HEK293 (cell line): ENCODE measurements around the gene ABHD8.

Experiments used
- BCL11A ChIP-seq: fragments of 450-650 bp; formaldehyde crosslinking; IDR thresholded peaks from 2 replicates; pipeline ENCODE4 v1.5.1; 2016; ENCODE audit warnings: low read depth, missing biosample characterization, missing genetic modification characterization
- GLIS1 ChIP-seq: fragments of 450-650 bp; formaldehyde crosslinking; IDR thresholded peaks from 2 replicates; pipeline ENCODE4 v1.5.1; 2016; ENCODE audit warnings: missing biosample characterization, missing genetic modification characterization
- HOXA7 ChIP-seq: sonication (generic); formaldehyde crosslinking; IDR thresholded peaks from 2 replicates; pipeline ENCODE4 v1.8.1; 2022; ENCODE audit warnings: missing genetic modification reagents, borderline replicate concordance
- HOXD13 ChIP-seq: sonication (generic); formaldehyde crosslinking; IDR thresholded peaks from 2 replicates; pipeline ENCODE4 v1.8.0; 2022; ENCODE audit warnings: missing genetic modification reagents, borderline replicate concordance
- KLF16 ChIP-seq: fragments of 450-650 bp; formaldehyde crosslinking; IDR thresholded peaks from 2 replicates; pipeline ENCODE4 v1.5.1; 2017; ENCODE audit warnings: missing biosample characterization, missing genetic modification characterization
- KLF7 ChIP-seq: fragments of 450-650 bp; formaldehyde crosslinking; IDR thresholded peaks from 2 replicates; pipeline ENCODE4 v1.5.1; 2016; ENCODE audit warnings: missing biosample characterization, missing genetic modification characterization, borderline replicate concordance
- OSR2 ChIP-seq: fragments of 450-650 bp; formaldehyde crosslinking; IDR thresholded peaks from 2 replicates; pipeline ENCODE4 v1.5.1; 2016; ENCODE audit warnings: missing biosample characterization, missing genetic modification characterization
- PRDM1 ChIP-seq: fragments of 450-650 bp; formaldehyde crosslinking; IDR thresholded peaks from 2 replicates; pipeline ENCODE4; 2016; ENCODE audit warnings: missing biosample characterization, missing genetic modification characterization
- REPIN1 ChIP-seq: fragments of 450-650 bp; formaldehyde crosslinking; IDR thresholded peaks from 2 replicates; pipeline ENCODE4 v1.5.1; 2017; ENCODE audit warnings: missing biosample characterization, missing genetic modification characterization, low read depth
- SETDB1 ChIP-seq: IDR thresholded peaks from one replicate; pipeline ENCODE4 v1.6.1; 2017; ENCODE audit warnings: mild to moderate bottlenecking, low read length, moderate library complexity, mixed read lengths; ENCODE audit not compliant: insufficient read length
- TRIM28 ChIP-seq: IDR thresholded peaks from 2 replicates; pipeline ENCODE4 v1.6.1; 2011; ENCODE audit warnings: low read length, control low read depth, borderline replicate concordance
- WT1 ChIP-seq: fragments of 450-650 bp; formaldehyde crosslinking; IDR thresholded peaks from 2 replicates; pipeline ENCODE4 v1.5.1; 2016; ENCODE audit warnings: missing biosample characterization, missing genetic modification characterization
- ZBTB17 ChIP-seq: fragments of 450-650 bp; formaldehyde crosslinking; IDR thresholded peaks from 2 replicates; pipeline ENCODE4 v1.5.1; 2016; ENCODE audit warnings: missing biosample characterization, missing genetic modification characterization
- ZBTB21 ChIP-seq: fragments of 450-650 bp; formaldehyde crosslinking; IDR thresholded peaks from 2 replicates; pipeline ENCODE4 v1.5.1; 2017; ENCODE audit warnings: missing biosample characterization, missing genetic modification characterization
- ZBTB8A ChIP-seq: fragments of 450-650 bp; formaldehyde crosslinking; IDR thresholded peaks from 2 replicates; pipeline ENCODE4 v1.5.1; 2016; ENCODE audit warnings: missing biosample characterization, missing genetic modification characterization
- ZNF121 ChIP-seq: fragments of 450-650 bp; formaldehyde crosslinking; IDR thresholded peaks from 2 replicates; pipeline ENCODE4 v1.5.1; 2016; ENCODE audit warnings: missing biosample characterization, missing genetic modification characterization
- ZNF175 ChIP-seq: fragments of 450-650 bp; formaldehyde crosslinking; IDR thresholded peaks from 2 replicates; pipeline ENCODE4 v1.5.1; 2016; ENCODE audit warnings: missing biosample characterization, missing genetic modification characterization
- ZNF184 ChIP-seq: fragments of 450-650 bp; IDR thresholded peaks from 2 replicates; pipeline ENCODE4 v1.5.1; 2018; ENCODE audit warnings: missing biosample characterization, mild to moderate bottlenecking, missing genetic modification characterization
- ZNF19 ChIP-seq: fragments of 450-650 bp; formaldehyde crosslinking; IDR thresholded peaks from 2 replicates; pipeline ENCODE4; 2016; ENCODE audit warnings: missing biosample characterization, missing genetic modification characterization, low read depth
- ZNF266 ChIP-seq: fragments of 450-650 bp; formaldehyde crosslinking; IDR thresholded peaks from 2 replicates; pipeline ENCODE4 v1.5.1; 2016; ENCODE audit warnings: missing biosample characterization, missing genetic modification characterization, low read depth
- ZNF311 ChIP-seq: fragments of 450-650 bp; formaldehyde crosslinking; IDR thresholded peaks from 2 replicates; pipeline ENCODE4 v1.5.1; 2017; ENCODE audit warnings: missing biosample characterization, missing genetic modification characterization, borderline replicate concordance
- ZNF423 ChIP-seq: fragments of 450-650 bp; formaldehyde crosslinking; IDR thresholded peaks from 2 replicates; pipeline ENCODE4 v1.5.1; 2016; ENCODE audit warnings: missing biosample characterization, missing genetic modification characterization
- ZNF501 ChIP-seq: fragments of 450-650 bp; formaldehyde crosslinking; IDR thresholded peaks from 2 replicates; pipeline ENCODE4 v1.5.1; 2016; ENCODE audit warnings: missing biosample characterization, missing genetic modification characterization
- ZNF530 ChIP-seq: fragments of 450-650 bp; formaldehyde crosslinking; IDR thresholded peaks from 2 replicates; pipeline ENCODE4 v1.5.1; 2016; ENCODE audit warnings: low read depth, missing biosample characterization, missing genetic modification characterization
- ZNF555 ChIP-seq: fragments of 450-650 bp; formaldehyde crosslinking; conservative IDR thresholded peaks from 2 replicates; pipeline ENCODE4 v1.5.1; 2017; ENCODE audit warnings: missing biosample characterization, mild to moderate bottlenecking, missing genetic modification characterization, inconsistent platforms
- ZNF558 ChIP-seq: fragments of 450-650 bp; formaldehyde crosslinking; IDR thresholded peaks from 2 replicates; pipeline ENCODE4 v1.5.1; 2016; ENCODE audit warnings: missing biosample characterization, missing genetic modification characterization
- ZNF658 ChIP-seq: fragments of 450-650 bp; formaldehyde crosslinking; IDR thresholded peaks from 2 replicates; pipeline ENCODE4; 2016; ENCODE audit warnings: missing biosample characterization, missing genetic modification characterization
- ZNF660 ChIP-seq: fragments of 450-650 bp; IDR thresholded peaks from 2 replicates; pipeline ENCODE4 v1.5.1; 2018; ENCODE audit warnings: missing biosample characterization, mild to moderate bottlenecking, missing genetic modification characterization
- ZNF670 ChIP-seq: fragments of 450-650 bp; formaldehyde crosslinking; IDR thresholded peaks from 2 replicates; pipeline ENCODE4 v1.5.1; 2016; ENCODE audit warnings: missing biosample characterization, missing genetic modification characterization, low read depth
- ZNF707 ChIP-seq: fragments of 450-650 bp; formaldehyde crosslinking; IDR thresholded peaks from 2 replicates; pipeline ENCODE4 v1.5.1; 2016; ENCODE audit warnings: missing biosample characterization, missing genetic modification characterization
- ZNF747 ChIP-seq: fragments of 450-650 bp; formaldehyde crosslinking; IDR thresholded peaks from 2 replicates; pipeline ENCODE4 v1.5.1; 2016; ENCODE audit warnings: missing biosample characterization, missing genetic modification characterization
- ZNF76 ChIP-seq: fragments of 450-650 bp; formaldehyde crosslinking; IDR thresholded peaks from 2 replicates; pipeline ENCODE4; 2016; ENCODE audit warnings: low read depth, missing biosample characterization, missing genetic modification characterization, borderline replicate concordance
- TF ChIP-seq, protein P1 (sequence below): fragments of 450-650 bp; formaldehyde crosslinking; conservative IDR thresholded peaks from 2 replicates; pipeline ENCODE4 v1.5.1; 2016; ENCODE audit warnings: low read depth, missing biosample characterization, missing genetic modification characterization
- TF ChIP-seq, protein P2 (sequence below): IDR thresholded peaks from 2 replicates; pipeline ENCODE4 v1.6.1; 2011; ENCODE audit warnings: mild to moderate bottlenecking, low read depth, low read length, borderline replicate concordance
- TF ChIP-seq, protein P3 (sequence below): fragments of 450-650 bp; formaldehyde crosslinking; IDR thresholded peaks from 2 replicates; pipeline ENCODE4 v1.5.1; 2016; ENCODE audit warnings: missing biosample characterization, missing genetic modification characterization

ABHD8 gene

DNA sequence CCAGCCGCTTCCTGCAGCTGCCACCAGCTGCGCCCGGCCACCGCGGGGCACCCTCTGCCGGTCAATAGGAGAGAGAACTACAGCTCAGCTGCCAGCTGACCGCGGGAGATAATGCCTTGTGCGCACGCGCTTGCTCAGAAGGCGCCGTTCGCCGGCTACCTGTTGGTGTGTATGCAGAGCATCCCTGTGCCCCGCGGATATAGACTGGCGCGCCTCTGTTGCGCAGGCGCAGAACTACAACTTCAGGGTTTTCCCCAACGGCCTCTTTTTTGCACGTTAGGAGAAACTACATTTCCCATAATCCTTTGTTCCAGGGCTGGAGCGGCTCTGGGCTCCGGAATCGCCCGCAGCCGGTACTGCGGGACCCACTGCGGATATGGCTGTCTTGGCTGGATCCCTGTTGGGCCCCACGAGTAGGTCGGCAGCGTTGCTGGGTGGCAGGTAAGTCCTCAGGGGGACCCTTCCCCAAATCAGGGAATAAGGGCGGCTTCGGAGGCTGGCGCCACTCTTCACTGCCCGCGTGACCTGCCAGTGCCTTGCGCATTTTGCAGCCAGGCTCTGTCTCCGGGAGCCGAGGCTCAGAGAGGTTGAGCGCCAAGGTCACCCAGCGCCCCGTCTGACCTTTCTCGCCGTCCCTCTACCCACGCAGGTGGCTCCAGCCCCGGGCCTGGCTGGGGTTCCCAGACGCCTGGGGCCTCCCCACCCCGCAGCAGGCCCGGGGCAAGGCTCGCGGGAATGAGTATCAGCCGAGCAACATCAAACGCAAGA is 2.5 kb upstream of the ABHD8 start, which contains the start of gene MRPL34 (continued):
- TF ChIP-seq ZNF530: no peak
- TF ChIP-seq ZBTB8A (tag by site-specific recombination): peak; percentile 59
- TF ChIP-seq ZNF175 (tag by site-specific recombination): no peak
- TF ChIP-seq BCL11A (tag by site-specific recombination): 0 out of 2 replicates have a peak, but pooled peaks have one; percentile 65
- peak; percentile 59; the same call in 1 of the 2 replicates for TF ChIP-seq ZNF660
- TF ChIP-seq ZNF658: no peak
- no peak for TF ChIP-seq HOXD13 (CRISPR knock-in tag)
- TF ChIP-seq, protein P1, sequence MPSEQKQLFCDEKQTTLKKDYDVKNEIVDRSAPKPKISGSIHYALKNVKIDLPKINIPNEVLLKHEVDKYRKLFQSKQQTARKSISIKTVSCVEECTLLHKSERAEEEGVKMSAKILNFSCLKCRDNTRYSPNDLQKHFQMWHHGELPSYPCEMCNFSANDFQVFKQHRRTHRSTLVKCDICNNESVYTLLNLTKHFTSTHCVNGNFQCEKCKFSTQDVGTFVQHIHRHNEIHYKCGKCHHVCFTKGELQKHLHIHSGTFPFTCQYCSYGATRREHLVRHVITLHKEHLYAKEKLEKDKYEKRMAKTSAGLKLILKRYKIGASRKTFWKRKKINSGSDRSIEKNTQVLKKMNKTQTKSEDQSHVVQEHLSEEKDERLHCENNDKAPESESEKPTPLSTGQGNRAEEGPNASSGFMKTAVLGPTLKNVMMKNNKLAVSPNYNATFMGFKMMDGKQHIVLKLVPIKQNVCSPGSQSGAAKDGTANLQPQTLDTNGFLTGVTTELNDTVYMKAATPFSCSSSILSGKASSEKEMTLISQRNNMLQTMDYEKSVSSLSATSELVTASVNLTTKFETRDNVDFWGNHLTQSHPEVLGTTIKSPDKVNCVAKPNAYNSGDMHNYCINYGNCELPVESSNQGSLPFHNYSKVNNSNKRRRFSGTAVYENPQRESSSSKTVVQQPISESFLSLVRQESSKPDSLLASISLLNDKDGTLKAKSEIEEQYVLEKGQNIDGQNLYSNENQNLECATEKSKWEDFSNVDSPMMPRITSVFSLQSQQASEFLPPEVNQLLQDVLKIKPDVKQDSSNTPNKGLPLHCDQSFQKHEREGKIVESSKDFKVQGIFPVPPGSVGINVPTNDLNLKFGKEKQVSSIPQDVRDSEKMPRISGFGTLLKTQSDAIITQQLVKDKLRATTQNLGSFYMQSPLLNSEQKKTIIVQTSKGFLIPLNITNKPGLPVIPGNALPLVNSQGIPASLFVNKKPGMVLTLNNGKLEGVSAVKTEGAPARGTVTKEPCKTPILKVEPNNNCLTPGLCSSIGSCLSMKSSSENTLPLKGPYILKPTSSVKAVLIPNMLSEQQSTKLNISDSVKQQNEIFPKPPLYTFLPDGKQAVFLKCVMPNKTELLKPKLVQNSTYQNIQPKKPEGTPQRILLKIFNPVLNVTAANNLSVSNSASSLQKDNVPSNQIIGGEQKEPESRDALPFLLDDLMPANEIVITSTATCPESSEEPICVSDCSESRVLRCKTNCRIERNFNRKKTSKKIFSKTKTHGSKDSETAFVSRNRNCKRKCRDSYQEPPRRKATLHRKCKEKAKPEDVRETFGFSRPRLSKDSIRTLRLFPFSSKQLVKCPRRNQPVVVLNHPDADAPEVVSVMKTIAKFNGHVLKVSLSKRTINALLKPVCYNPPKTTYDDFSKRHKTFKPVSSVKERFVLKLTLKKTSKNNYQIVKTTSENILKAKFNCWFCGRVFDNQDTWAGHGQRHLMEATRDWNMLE (tag by site-specific recombination): no peak
- no peak for TF ChIP-seq ZNF311 (tag by site-specific recombination)
- 0 out of 2 replicates have a peak, but pooled peaks have one; percentile 5 for TF ChIP-seq WT1 (tag by site-specific recombination)
- TF ChIP-seq ZNF423: no peak
- TF ChIP-seq ZBTB21 (tag by site-specific recombination): peak; percentile 47; the same call in 1 of the 2 replicates
- TF ChIP-seq, protein P2, sequence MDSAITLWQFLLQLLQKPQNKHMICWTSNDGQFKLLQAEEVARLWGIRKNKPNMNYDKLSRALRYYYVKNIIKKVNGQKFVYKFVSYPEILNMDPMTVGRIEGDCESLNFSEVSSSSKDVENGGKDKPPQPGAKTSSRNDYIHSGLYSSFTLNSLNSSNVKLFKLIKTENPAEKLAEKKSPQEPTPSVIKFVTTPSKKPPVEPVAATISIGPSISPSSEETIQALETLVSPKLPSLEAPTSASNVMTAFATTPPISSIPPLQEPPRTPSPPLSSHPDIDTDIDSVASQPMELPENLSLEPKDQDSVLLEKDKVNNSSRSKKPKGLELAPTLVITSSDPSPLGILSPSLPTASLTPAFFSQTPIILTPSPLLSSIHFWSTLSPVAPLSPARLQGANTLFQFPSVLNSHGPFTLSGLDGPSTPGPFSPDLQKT: no peak
- TF ChIP-seq ZNF747: no peak
- TF ChIP-seq ZNF19 (tag by site-specific recombination): no peak
- no peak for TF ChIP-seq ZNF558 (tag by site-specific recombination)
- TF ChIP-seq ZNF121: no peak
- TF ChIP-seq ZNF76 (tag by site-specific recombination): peak; percentile 94
- peak; percentile 66; the same call in 1 of the 2 replicates for TF ChIP-seq ZNF501 (tag by site-specific recombination)
- no peak for TF ChIP-seq ZNF555 (tag by site-specific recombination)
- TF ChIP-seq ZNF184 (tag by site-specific recombination): no peak
- peak; percentile 96 for TF ChIP-seq ZBTB17 (tag by site-specific recombination)
- TF ChIP-seq REPIN1 (tag by site-specific recombination): no peak
- TF ChIP-seq SETDB1: no peak
- TF ChIP-seq PRDM1 (tag by site-specific recombination): no peak
- no peak for TF ChIP-seq ZNF670
- no peak for TF ChIP-seq ZNF266
- TF ChIP-seq KLF7 (tag by site-specific recombination): no peak
- TF ChIP-seq, protein P3, sequence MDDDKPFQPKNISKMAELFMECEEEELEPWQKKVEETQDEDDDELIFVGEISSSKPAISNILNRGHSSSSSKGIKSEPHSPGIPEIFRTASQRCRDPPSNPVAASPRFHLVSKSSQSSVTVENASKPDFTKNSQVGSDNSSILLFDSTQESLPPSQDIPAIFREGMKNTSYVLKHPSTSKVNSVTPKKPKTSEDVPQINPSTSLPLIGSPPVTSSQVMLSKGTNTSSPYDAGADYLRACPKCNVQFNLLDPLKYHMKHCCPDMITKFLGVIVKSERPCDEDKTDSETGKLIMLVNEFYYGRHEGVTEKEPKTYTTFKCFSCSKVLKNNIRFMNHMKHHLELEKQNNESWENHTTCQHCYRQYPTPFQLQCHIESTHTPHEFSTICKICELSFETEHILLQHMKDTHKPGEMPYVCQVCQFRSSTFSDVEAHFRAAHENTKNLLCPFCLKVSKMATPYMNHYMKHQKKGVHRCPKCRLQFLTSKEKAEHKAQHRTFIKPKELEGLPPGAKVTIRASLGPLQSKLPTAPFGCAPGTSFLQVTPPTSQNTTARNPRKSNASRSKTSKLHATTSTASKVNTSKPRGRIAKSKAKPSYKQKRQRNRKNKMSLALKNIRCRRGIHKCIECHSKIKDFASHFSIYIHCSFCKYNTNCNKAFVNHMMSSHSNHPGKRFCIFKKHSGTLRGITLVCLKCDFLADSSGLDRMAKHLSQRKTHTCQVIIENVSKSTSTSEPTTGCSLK (tag by site-specific recombination): no peak
- TF ChIP-seq ZNF707 (tag by site-specific recombination): no peak
- peak; percentile 97 for TF ChIP-seq GLIS1 (tag by site-specific recombination)
- no peak for TF ChIP-seq KLF16 (tag by site-specific recombination)
- no peak for TF ChIP-seq HOXA7 (CRISPR knock-in tag)
- TF ChIP-seq TRIM28: no peak
- peak; percentile 88 for TF ChIP-seq OSR2 (tag by site-specific recombination)
